ENCODE measurements around the gene AGMO. TPM values are rescaled to one million over a fixed set of nuclear protein-coding genes. Genes with fewer than 3 reads are reported as not detected.

Gene AGMO
- polyA plus RNA-seq, 1 donor (not counting 4 experiments of a cell fraction or from before 2014, with no cell fraction given) = not detected

GRCh38 chr7:15345216-15345615 lies 216.6 kb downstream of the AGMO start:
- H2AFZ ChIP-seq (ENCODE audit: control insufficient read depth, low read length) = no peak overlapping the region
- TF ChIP-seq CTCF (optimal IDR thresholded peaks at IDR 0.05 in 1 of 3, IDR thresholded peaks at IDR 0.05 in 1 of 3, conservative IDR thresholded peaks at IDR 0.05 in 1 of 3; ENCODE audit: extremely low read depth in 1 of 3, insufficient read depth in 2 of 3, low read length in 3 of 3) (no peak), EZH2 (IDR thresholded peaks at IDR 0.05; ENCODE audit: low read length) (no peak)
- dilution Hi-C loops (cut with MboI; ENCODE audit: extremely low pct_ligation_motif_present, low sequenced_read_pairs) = no loop called here
- no peaks in the 10 kb centered on the region for H3K4me1 ChIP-seq (ENCODE audit: control insufficient read depth, extremely low read depth, insufficient read depth, low read length)
- DNase-seq (ENCODE audit: low read depth, low spot score) = no peak
- no peak overlapping the region for H3K4me2 ChIP-seq (ENCODE audit: control insufficient read depth, extremely low read depth, insufficient read depth, low read depth, low read length)
- no peak overlapping the region for H3K9ac ChIP-seq (ENCODE audit: control insufficient read depth, extremely low read depth, insufficient read depth, low read length)
- H4K20me1 ChIP-seq (ENCODE audit: control insufficient read depth, extremely low read depth, insufficient read depth, low read length) = no peaks in the 10 kb centered on the region
- H3K9me3 ChIP-seq (ENCODE audit: control insufficient read depth, low read depth, low read length) = no peaks in the 10 kb centered on the region
- no peaks in the 10 kb centered on the region for H3K36me3 ChIP-seq (ENCODE audit: control insufficient read depth in 2 of 2, extremely low read depth in 1 of 2, insufficient read depth in 2 of 2, low read length in 2 of 2)
- FAIRE-seq = no peak
- no peak overlapping the region for H3K4me3 ChIP-seq (ENCODE audit: control insufficient read depth in 2 of 3, extremely low read depth in 1 of 3, insufficient read depth in 2 of 3, low read depth in 1 of 3, low read length in 3 of 3)
- no peak overlapping the region for H3K27ac ChIP-seq (ENCODE audit: control insufficient read depth, insufficient read depth, low read length)
- H3K79me2 ChIP-seq (ENCODE audit: control insufficient read depth, insufficient read depth, low read length) = no peaks in the 10 kb centered on the region
- no peaks in the 10 kb centered on the region for H3K27me3 ChIP-seq (ENCODE audit: control insufficient read depth, extremely low read depth, insufficient read depth, low read length)
- no peaks in the 10 kb centered on the region for H3K9me1 ChIP-seq (ENCODE audit: control insufficient read depth, extremely low read depth, insufficient read depth, low read length)

- FAIRE-seq (no peak), DNase-seq (ENCODE audit: low read depth, low spot score) (no peak)
- H3K79me2 ChIP-seq (ENCODE audit: control insufficient read depth, insufficient read depth, low read length) = no peaks in the 10 kb centered on the region
- dilution Hi-C loops (cut with MboI; ENCODE audit: extremely low pct_ligation_motif_present, low sequenced_read_pairs) = no loop called here
- H3K27ac ChIP-seq (ENCODE audit: control insufficient read depth, insufficient read depth, low read length) = no peak overlapping the region
- TF ChIP-seq CTCF (optimal IDR thresholded peaks at IDR 0.05 in 1 of 3, IDR thresholded peaks at IDR 0.05 in 1 of 3, conservative IDR thresholded peaks at IDR 0.05 in 1 of 3; ENCODE audit: extremely low read depth in 1 of 3, insufficient read depth in 2 of 3, low read length in 3 of 3) (no peak), EZH2 (IDR thresholded peaks at IDR 0.05; ENCODE audit: low read length) (no peak)
- no peak overlapping the region for H2AFZ ChIP-seq (ENCODE audit: control insufficient read depth, low read length)
- no peak overlapping the region for H3K4me3 ChIP-seq (ENCODE audit: control insufficient read depth in 2 of 3, extremely low read depth in 1 of 3, insufficient read depth in 2 of 3, low read depth in 1 of 3, low read length in 3 of 3)
- H4K20me1 ChIP-seq (ENCODE audit: control insufficient read depth, extremely low read depth, insufficient read depth, low read length) = no peaks in the 10 kb centered on the region
- no peaks in the 10 kb centered on the region for H3K27me3 ChIP-seq (ENCODE audit: control insufficient read depth, extremely low read depth, insufficient read depth, low read length)
- no peak overlapping the region for H3K4me2 ChIP-seq (ENCODE audit: control insufficient read depth, extremely low read depth, insufficient read depth, low read depth, low read length)
- H3K9me3 ChIP-seq (ENCODE audit: control insufficient read depth, low read depth, low read length) = no peaks in the 10 kb centered on the region
- H3K36me3 ChIP-seq (ENCODE audit: control insufficient read depth in 2 of 2, extremely low read depth in 1 of 2, insufficient read depth in 2 of 2, low read length in 2 of 2) = no peaks in the 10 kb centered on the region
- H3K4me1 ChIP-seq (ENCODE audit: control insufficient read depth, extremely low read depth, insufficient read depth, low read length) = no peaks in the 10 kb centered on the region
- H3K9ac ChIP-seq (ENCODE audit: control insufficient read depth, extremely low read depth, insufficient read depth, low read length) = no peak overlapping the region
- H3K9me1 ChIP-seq (ENCODE audit: control insufficient read depth, extremely low read depth, insufficient read depth, low read length) = no peaks in the 10 kb centered on the region
Measured at GRCh38 chr7:15341817-15342216, 220.0 kb downstream of the AGMO start.

All from keratinocyte (primary cell).